A549 (cell line): ENCODE measurements around the gene PIK3IP1. TPM values are rescaled to one million over a fixed set of nuclear protein-coding genes. Genes with fewer than 3 reads are reported as not detected.
A peak's percentile ranks its signal among the peaks of the same experiment; 100 is the strongest.

Source experiments
- ATAC-seq, 2 experiments: fragments of 200-7000 bp in 1 of 2; fragments of >200 bp in 1 of 2; cut with Nextera tagmentation in 1 of 2; cut with Tn5 transposase in 1 of 2; 3 replicates each; pipeline versions ENCODE4 v1.8.0 to v1.9.1; 2018 to 2020; ENCODE audit warnings: mild to moderate bottlenecking in 1 of 2, moderate library complexity in 1 of 2
- CTCF ChIA-PET: fragments of 300-600 bp; sonication (Branson Sonifier 250); formaldehyde crosslinking; extraction: SDS; loops from one replicate; lab custom pipeline; 2021; ENCODE audit warnings: antibody characterized with exemption, inconsistent platforms; lab: Yijun Ruan, JAX
- POLR2A ChIA-PET: fragments of 350-600 bp; formaldehyde crosslinking; extraction: SDS; loops from one replicate; lab custom pipeline; 2021; ENCODE audit warnings: antibody characterized with exemption, inconsistent platforms; lab: Yijun Ruan, JAX
- DNase-seq, 2 experiments: peaks; one replicate each; pipeline versions ENCODE4 v3.0.0 to v3.0.0-alpha.2; 2011 to 2016; ENCODE audit warnings: low read depth in 1 of 2, low spot score in 1 of 2
- FAIRE-seq: peaks from 2 replicates; lab custom pipeline; 2011; peaks lifted over from hg19 to GRCh38; lab: Jason Lieb, UNC
- H3K27ac ChIP-seq, 2 experiments: fragments of >200 bp; sonication (Bioruptor Twin); formaldehyde crosslinking; 3 replicates each; pipeline ENCODE4 v1.5.1; 2016 to 2017
- H3K4me1 ChIP-seq: fragments of >200 bp; sonication (Bioruptor Twin); formaldehyde crosslinking; 3 replicates; pipeline ENCODE4 v1.6.1; 2016
- H3K4me2 ChIP-seq: fragments of >200 bp; sonication (Bioruptor Twin); formaldehyde crosslinking; 3 replicates; pipeline ENCODE4 v1.6.1; 2016
- H3K4me3 ChIP-seq: fragments of >200 bp; sonication (Bioruptor Twin); formaldehyde crosslinking; 3 replicates; pipeline ENCODE4 v1.5.1; 2016
- H3K9me3 ChIP-seq: fragments of >200 bp; sonication (Bioruptor Twin); formaldehyde crosslinking; 3 replicates; pipeline ENCODE4 v1.6.1; 2016
- ATOH8 ChIP-seq: fragments of 250-450 bp; sonication (Bioruptor Pico); IDR thresholded peaks from 2 replicates; pipeline ENCODE4 v1.5.0; 2020; ENCODE audit warnings: low read depth, mild to moderate bottlenecking, moderate library complexity
- BHLHE40 ChIP-seq: IDR thresholded peaks from 2 replicates; pipeline ENCODE4 v1.6.1; 2012; ENCODE audit warnings: low read depth, low read length, inconsistent platforms
- CTCF ChIP-seq: fragments of >200 bp; sonication (Bioruptor Twin); formaldehyde crosslinking; IDR thresholded peaks from 3 replicates; pipeline ENCODE4 v1.5.1; 2016
- EHMT2 ChIP-seq: fragments of 200-600 bp; sonication (generic); IDR thresholded peaks from 2 replicates; pipeline ENCODE4 v1.6.1; 2016; ENCODE audit warnings: antibody characterized with exemption, low read depth, mild to moderate bottlenecking, moderate library complexity
- ELK1 ChIP-seq: fragments of 150-350 bp; IDR thresholded peaks from 2 replicates; pipeline ENCODE4 v1.6.1; 2014; ENCODE audit warnings: low read depth, mild to moderate bottlenecking, low read length
- ESRRA ChIP-seq: fragments of 150-350 bp; IDR thresholded peaks from 2 replicates; pipeline ENCODE4 v1.6.1; 2014; ENCODE audit warnings: mild to moderate bottlenecking, low read length, borderline replicate concordance
- GATA3 ChIP-seq: IDR thresholded peaks from 2 replicates; pipeline ENCODE4 v1.6.1; 2012; ENCODE audit warnings: borderline replicate concordance
- HDAC2 ChIP-seq: fragments of 200-600 bp; sonication (generic); IDR thresholded peaks from 2 replicates; pipeline ENCODE4 v1.6.1; 2016
- HEYL ChIP-seq: fragments of 250-450 bp; sonication (Bioruptor Pico); IDR thresholded peaks from 2 replicates; pipeline ENCODE4 v1.8.0; 2021; ENCODE audit warnings: mild to moderate bottlenecking, moderate library complexity
- HOXA7 ChIP-seq: fragments of 250-450 bp; sonication (Bioruptor Pico); IDR thresholded peaks from 2 replicates; pipeline ENCODE4 v1.5.0; 2020; ENCODE audit warnings: mild to moderate bottlenecking, moderate library complexity
- HOXB13 ChIP-seq: fragments of 250-450 bp; sonication (Bioruptor Pico); IDR thresholded peaks from 2 replicates; pipeline ENCODE4 v1.5.0; 2020; ENCODE audit warnings: low read depth, mild to moderate bottlenecking, moderate library complexity
- MAZ ChIP-seq: fragments of 150-350 bp; IDR thresholded peaks from 2 replicates; pipeline ENCODE4 v1.6.1; 2014; ENCODE audit warnings: antibody characterized with exemption, low read depth, low read length, borderline replicate concordance
- NR3C1 ChIP-seq: fragments of >200 bp; sonication (Bioruptor Twin); formaldehyde crosslinking; IDR thresholded peaks from 3 replicates; pipeline ENCODE4 v1.6.1; 2017
- POLR2A ChIP-seq: IDR thresholded peaks from 2 replicates; pipeline ENCODE4 v1.6.1; 2012; ENCODE audit warnings: mild to moderate bottlenecking, low read length
- RAD21 ChIP-seq, 2 experiments: fragments of >200 bp in 1 of 2; sonication (Bioruptor Twin) in 1 of 2; formaldehyde crosslinking in 1 of 2; IDR thresholded peaks in 1 of 2; conservative IDR thresholded peaks in 1 of 2; 2 replicates in 1 of 2; 3 replicates in 1 of 2; pipeline ENCODE4 v1.6.1; 2012 to 2018; ENCODE audit warnings: inconsistent platforms in 1 of 2
- RARB ChIP-seq: fragments of 250-450 bp; sonication (Bioruptor Pico); IDR thresholded peaks from 2 replicates; pipeline ENCODE4 v1.8.0; 2021; ENCODE audit warnings: mild to moderate bottlenecking, moderate library complexity
- RNF2 ChIP-seq: fragments of 200-600 bp; sonication (generic); IDR thresholded peaks from 2 replicates; pipeline ENCODE4 v1.6.1; 2016; ENCODE audit warnings: low read depth, mild to moderate bottlenecking, antibody characterized with exemption, moderate library complexity, borderline replicate concordance
- SMC3 ChIP-seq: fragments of >200 bp; sonication (Bioruptor Twin); formaldehyde crosslinking; IDR thresholded peaks from 3 replicates; pipeline ENCODE4 v1.6.1; 2018; ENCODE audit warnings: inconsistent platforms
- TFCP2L1 ChIP-seq: fragments of 250-450 bp; sonication (Bioruptor Pico); IDR thresholded peaks from 2 replicates; pipeline ENCODE4 v1.5.0; 2021; ENCODE audit warnings: mild to moderate bottlenecking
- ZFP36 ChIP-seq: fragments of 450-650 bp; IDR thresholded peaks from 2 replicates; pipeline ENCODE4 v1.6.1; 2014; ENCODE audit warnings: borderline replicate concordance; ENCODE audit not compliant: partially characterized antibody
- WGBS: methylation state at CpG from one replicate; pipeline ENCODE4 v1.1.6; 2017; ENCODE audit errors: missing lambda C conversion rate; 5-methylcytosine and 5-hydroxymethylcytosine counted together
- polyA plus RNA-seq, 4 experiments: library from polyadenylated mRNA; depleted of rRNA in 3 of 4; stranded (reverse); fragments of >200 nt; fragmentation: RNase III in 1 of 4; extraction: RNeasy Plus Mini Kit Qiagen cat#74134 plus additional on column Dnase treatment in 1 of 4; gene quantifications; 2 replicates in 3 of 4; 3 replicates in 1 of 4; pipeline ENCODE4 v1.2.3, GENCODE V29; 2011 to 2017

PIK3IP1 gene
- polyA plus RNA-seq, 2 of the 4 experiments (the other 2 are of a cell fraction) = 0.90 to 1.6 TPM

GRCh38 chr22:31274017-31274416 lies 18.3 kb downstream of the PIK3IP1 start:
- DNase-seq (no peak), FAIRE-seq (no peak), ATAC-seq (no peak)
- Histone ChIP-seq H3K4me3 (no peak overlapping the region), H3K4me2 (no peak overlapping the region), H3K4me1 (no peaks in the 10 kb centered on the region), H3K9me3 (no peaks in the 10 kb centered on the region), H3K27ac (no peak overlapping the region)
- no peak for TF ChIP-seq ESRRA
- no peak for TF ChIP-seq RARB
- TF ChIP-seq HEYL = no peak
- no peak for TF ChIP-seq GATA3
- TF ChIP-seq HDAC2 = no peak
- TF ChIP-seq POLR2A = no peak
- TF ChIP-seq ZFP36 = no peak
- TF ChIP-seq HOXA7 (CRISPR knock-in tag) = no peak
- TF ChIP-seq BHLHE40 = no peak
- TF ChIP-seq ELK1 = no peak
- no peak for TF ChIP-seq TFCP2L1 (CRISPR knock-in tag)
- no peak for TF ChIP-seq EHMT2
- TF ChIP-seq ATOH8 (CRISPR knock-in tag) = no peak
- no peak for TF ChIP-seq MAZ
- no peak for TF ChIP-seq HOXB13 (CRISPR knock-in tag)
- no peak for TF ChIP-seq NR3C1
- CTCF ChIA-PET = interaction anchor here (0.6 to 7.9 kb wide), 16 partner anchors 9 to 115 kb away, joined by 3 to 134 read pairs (median 16); partner anchors contain the start of genes LIMK2 and PIK3IP1
- 64% methylated on average over 3 of the region's 3 CpGs for WGBS
- POLR2A ChIA-PET = interaction anchor here (0.6 kb wide), 1 partner anchor 62 kb away, joined by 3 read pairs; no protein-coding TSS in a partner anchor

- Histone ChIP-seq H3K9me3 (no peaks in the 10 kb centered on the region), H3K4me3 (no peak overlapping the region), H3K4me1 (no peaks in the 10 kb centered on the region), H3K27ac (no peak overlapping the region), H3K4me2 (no peak overlapping the region)
- ATAC-seq = peak; percentile 87 to 93
- peak; percentile 39 to 59 for DNase-seq
- POLR2A ChIA-PET = interaction anchor here (1.0 kb wide), 1 partner anchor 61 kb away, joined by 4 read pairs; the partner anchor contains the start of gene LIMK2
- CTCF ChIA-PET = interaction anchor here (0.6 to 7.9 kb wide), 43 partner anchors 10 to 206 kb away, joined by 3 to 134 read pairs (median 7); partner anchors contain the start of genes LIMK2, PATZ1, PIK3IP1 and RNF185
- WGBS = 67% methylated on average over 15 of the region's 15 CpGs
- no peak for TF ChIP-seq RARB
- peak; percentile 61 for TF ChIP-seq CTCF
- TF ChIP-seq RNF2 = no peak
- TF ChIP-seq RAD21 (conservative IDR thresholded peaks at IDR 0.05 in 1 of 2, IDR thresholded peaks at IDR 0.05 in 1 of 2) = peak; percentile 66 to 68
- peak; percentile 49 for TF ChIP-seq SMC3
- TF ChIP-seq, all 56 proteins: peak for 3
- FAIRE-seq = no peak
Measured at GRCh38 chr22:31272522-31273446, 19.5 kb downstream of the PIK3IP1 start.
